Left renal cortex interstitium (tissue), 4 donors: ENCODE data around the gene PCBP3. TPM values are rescaled to one million over a fixed set of nuclear protein-coding genes. Genes with fewer than 3 reads are reported as not detected.
A peak's percentile ranks its signal among the peaks of the same experiment; 100 is the strongest.

Experiments
- DNase-seq, 4 donors: peaks; one replicate each; pipeline ENCODE4 v3.0.0-alpha.2; 2013; ENCODE audit warnings: low read depth in 4 of 4, low spot score in 2 of 4, missing footprints in 1 of 4
- polyA plus RNA-seq, 4 donors: library from polyadenylated mRNA; unstranded; fragments of 120-200 nt; gene quantifications; one replicate each; pipeline ENCODE4 v1.2.1, GENCODE V29; 2013; ENCODE audit not compliant: insufficient read length in 4 of 4

PCBP3 gene
- polyA plus RNA-seq, 4 donors, result 1.1 to 2.0 (median 1.6) TPM

DNA sequence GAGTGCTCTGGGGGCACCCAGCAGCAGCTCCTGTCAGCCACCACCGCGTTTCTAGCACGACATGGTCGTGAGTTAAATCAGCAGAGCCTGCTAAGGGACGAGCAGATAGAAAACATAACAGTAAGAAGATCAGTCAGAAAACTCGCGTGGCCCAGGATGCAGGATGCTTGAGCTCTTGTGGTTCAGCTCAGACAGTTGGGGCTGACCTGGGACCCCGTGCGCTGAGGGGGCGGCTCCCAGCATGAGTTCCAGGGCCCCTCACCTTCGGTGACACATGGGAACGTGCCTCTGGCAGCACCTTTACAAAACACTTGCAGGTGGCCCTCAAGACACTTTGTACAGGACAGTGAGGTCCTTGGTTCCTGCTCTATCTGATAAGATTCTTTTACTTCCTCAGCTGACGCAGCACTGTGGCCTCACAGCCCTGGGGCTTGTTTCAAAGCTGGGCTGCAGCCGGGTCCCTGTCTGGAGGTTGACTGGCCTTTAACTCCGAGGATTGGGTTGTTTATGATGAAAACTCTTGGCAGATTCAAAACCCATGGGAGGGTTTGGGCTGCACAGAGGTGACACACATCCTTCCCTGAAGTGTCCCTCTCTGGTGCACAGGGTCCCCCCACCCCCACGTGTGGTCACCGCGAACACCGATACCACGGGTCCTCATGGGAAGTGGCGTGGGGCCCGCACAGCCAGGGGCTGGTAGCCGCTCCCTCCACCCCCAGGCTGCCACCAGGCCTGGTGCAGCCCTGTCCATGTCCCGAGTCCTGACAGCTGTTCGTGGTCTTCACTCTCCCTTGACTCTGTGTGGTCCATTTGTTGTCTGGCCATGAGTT lies 272.7 kb downstream of the PCBP3 start:
- no peak for DNase-seq

DNA sequence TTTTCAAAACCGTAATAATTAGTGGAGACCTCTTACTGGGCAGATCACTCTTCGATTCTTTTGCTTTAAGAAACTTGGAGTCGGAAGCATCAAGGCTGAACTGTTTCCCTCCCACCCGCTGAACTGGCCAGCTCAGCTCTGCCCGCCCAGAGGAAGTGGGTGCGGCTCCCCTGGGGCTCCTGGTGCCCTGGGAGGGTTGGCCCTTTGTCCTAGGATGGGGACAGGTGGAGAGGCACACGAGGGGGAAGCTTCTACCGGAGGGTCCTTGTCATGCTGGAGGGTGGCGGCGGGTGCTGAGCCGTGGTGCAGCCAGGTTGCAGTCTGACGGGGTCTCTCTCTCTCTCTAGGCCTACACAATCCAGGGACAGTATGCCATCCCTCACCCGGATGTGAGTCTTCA lies 273.7 kb downstream of the PCBP3 start:
- DNase-seq, result no peak

DNA sequence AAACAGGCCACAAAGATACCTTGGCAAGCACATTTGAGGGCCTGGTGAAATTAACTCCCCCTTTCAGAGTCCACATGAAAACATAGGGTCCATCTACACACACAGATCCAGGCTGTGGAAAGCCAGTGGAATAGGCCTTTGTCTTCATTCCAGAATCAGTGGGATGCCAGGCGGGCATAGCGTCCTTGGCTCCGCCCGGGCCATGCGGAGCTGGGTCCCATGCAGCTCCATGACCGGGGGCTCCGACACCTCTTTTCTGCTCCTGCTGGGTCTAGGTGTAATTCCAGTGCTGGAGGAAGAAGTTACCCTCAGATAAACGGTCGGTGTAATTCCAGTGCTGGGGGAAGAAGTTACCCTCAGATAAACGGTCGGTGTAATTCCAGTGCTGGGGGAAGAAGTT lies 274.5 kb downstream of the PCBP3 start:
- no peak for DNase-seq

DNA sequence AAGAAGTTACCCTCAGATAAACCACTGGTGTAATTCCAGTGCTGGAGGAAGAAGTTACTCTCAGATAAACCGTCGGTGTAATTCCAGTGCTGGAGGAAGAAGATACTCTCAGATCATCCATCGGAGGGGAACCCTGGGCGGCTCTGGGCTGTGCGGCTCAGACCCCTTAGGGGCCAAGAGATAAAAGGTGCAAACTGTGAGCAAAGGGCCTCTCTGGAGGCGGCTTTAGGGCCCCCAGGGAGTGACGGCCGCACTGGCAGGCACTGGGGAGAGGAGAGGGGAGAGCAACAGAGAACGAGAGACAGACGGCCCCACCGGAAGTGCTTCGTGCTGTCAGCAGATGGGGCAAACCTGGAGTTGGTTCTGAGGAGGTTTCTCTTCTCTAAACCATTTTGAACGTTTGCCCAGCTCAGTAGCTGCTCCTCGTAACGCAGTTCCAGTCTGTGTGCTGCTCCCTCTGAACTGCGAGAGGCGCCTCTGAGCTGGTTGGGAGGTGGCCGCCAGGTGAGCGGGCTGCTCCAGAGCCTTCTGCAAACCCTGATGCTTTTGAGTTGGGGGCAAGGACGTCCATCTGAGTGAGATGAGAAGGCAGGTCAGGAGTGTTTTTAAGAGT lies 275.4 kb downstream of the PCBP3 start:
- no peak for DNase-seq

DNA sequence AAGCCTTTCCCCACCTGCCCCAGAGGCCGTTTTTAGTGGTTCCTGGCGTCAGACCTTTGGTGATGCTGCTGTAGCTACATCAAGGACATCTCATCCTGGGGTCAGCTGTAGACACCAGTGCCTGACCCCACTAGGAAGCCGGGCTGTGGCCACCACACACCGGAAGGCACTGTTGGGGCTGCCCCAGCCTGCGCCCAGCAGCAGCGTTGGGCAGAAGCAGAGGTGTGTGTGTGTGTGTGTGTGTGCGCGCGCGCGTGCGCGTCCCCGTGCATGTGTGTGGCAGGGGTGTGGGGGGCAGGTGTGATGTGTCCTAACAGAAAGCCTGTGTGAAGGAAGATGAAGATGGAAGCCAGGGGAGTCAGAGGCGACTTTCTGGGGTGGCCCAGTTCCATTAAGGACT lies 276.1 kb downstream of the PCBP3 start:
- DNase-seq, result no peak

DNA sequence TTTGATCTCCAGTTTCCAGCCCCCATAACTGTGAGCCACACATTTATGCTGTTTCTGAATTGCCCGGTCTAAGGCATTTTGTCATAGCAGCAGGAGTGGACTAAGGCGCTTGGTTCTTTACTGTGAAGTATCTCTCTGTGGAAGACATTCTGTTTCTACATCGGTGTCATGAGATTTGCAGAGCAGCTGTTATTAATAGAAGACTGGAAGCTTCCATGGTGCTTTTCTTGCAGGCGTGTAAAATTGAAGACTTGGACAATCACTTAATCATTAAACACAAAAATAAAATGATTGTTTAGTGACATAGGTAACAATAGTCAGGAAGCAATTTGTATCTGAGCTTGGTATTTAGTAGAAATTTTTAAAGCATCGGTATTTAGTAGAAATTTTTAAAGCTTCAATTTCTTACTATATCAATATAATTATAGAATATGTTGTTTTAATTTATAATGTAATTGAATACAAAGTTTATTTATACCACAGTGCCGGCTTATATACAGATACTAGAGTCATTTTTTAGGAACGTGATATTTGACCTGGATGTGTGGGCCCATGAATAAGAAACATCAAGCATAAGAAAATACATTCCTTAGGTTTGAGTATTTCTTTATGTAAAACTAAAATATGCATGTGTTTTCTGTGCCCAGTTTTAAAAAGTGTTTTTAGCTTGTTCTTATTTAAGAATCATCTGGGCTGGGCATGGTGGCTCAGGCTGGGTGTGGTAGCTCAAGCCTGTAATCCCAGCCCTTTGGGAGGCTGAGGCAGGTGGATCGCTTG lies 277.5 kb downstream of the PCBP3 start:
- no peak for DNase-seq

DNA sequence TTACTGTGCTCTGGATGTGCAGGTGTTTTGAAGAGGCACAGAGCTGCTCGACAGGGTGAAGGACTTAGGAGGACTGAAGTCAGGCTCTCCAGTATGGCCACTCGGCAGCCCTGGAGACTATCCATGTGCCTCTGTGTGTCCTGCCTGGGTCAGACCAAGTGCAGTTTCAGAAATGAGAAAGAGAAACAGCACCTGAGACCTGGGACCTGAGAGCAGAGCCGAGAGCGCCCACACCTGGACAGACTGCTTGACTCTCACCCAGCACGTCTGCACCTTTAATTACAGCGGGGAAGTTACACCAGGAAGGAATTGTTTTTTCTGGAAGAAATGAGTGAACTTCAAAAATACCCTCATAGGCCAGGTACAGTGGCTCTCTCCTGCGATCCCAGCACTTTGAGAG lies 278.4 kb downstream of the PCBP3 start:
- no peak for DNase-seq

DNA sequence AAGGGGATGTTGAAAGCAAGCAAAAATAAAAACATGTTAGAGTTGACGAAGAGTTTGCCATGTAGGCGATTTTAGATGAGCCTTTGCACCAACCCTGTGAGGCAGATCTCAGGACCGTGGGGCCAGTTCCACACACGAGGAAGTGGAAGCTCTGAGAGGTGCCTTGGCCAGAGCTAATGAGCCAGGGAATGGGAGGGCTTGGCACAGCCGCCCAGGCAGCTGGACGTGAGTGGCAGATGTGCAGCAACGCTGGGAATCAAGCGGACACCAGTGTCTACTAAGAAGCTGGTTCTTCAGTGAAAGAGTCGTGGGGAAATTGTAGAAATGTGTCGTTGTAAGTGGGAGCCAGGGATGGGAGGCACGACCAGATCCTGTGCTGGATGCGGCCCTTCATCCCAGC lies 279.1 kb downstream of the PCBP3 start:
- DNase-seq, result no peak

DNA sequence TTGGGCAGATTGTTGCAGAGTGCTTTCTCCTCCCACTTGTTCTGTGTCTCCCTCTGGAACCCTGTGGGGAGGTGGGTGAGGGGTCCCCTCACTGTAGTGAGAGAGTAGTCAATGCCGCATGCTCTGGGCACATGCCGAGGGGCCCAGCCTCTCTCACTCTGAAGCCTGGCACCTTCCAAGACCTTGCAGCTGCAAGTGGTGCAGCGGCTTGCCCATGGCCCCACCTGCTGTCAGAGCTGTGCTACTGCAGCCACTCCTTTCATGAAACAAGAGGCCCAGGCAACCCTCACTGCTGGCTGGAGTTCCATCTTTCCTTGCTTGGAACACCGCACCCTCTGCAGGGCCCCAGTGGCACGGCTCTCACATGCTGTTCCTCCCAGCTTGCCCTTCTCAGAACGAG lies 279.6 kb downstream of the PCBP3 start:
- DNase-seq, result peak in 2 of 4 donors; percentile 38 to 56

DNA sequence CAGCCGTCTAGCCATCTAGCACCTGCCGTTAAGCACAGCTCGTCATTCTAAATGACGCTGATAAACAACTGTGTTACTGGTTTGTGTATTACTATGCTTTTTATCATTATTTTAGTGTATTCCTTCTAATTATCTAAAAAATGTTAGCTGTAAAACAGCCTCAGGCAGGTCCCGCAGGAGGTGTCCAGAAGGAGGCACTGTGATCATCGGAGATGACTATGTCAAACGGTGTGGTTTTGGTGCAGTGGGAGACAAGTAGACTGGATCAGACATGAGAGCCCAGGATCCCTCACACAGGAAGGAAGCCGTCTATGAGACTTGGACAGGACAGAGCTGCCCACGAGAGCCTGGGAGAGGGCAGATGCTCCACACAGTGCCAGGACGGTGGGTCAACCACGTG lies 282.8 kb downstream of the PCBP3 start:
- DNase-seq, result no peak

DNA sequence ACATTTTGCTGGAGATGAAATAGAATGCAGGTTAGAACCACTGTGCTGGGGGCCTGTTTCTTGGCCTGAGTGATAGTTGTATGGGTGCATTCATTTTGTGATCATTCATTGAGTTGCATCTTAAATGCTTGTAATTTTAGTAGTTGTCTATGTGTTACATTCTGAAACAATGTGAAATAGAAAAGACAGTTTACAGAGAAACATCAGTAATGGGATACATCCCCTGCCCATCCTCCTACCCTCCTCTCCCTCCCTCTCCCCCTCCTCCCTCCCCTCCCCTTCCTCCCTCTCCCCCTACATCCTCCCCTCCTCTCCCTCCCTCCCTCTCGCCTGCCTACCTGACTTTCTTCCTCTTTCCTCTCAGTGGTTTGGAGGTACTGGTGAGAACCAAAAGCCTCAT lies 283.5 kb downstream of the PCBP3 start:
- no peak for DNase-seq

DNA sequence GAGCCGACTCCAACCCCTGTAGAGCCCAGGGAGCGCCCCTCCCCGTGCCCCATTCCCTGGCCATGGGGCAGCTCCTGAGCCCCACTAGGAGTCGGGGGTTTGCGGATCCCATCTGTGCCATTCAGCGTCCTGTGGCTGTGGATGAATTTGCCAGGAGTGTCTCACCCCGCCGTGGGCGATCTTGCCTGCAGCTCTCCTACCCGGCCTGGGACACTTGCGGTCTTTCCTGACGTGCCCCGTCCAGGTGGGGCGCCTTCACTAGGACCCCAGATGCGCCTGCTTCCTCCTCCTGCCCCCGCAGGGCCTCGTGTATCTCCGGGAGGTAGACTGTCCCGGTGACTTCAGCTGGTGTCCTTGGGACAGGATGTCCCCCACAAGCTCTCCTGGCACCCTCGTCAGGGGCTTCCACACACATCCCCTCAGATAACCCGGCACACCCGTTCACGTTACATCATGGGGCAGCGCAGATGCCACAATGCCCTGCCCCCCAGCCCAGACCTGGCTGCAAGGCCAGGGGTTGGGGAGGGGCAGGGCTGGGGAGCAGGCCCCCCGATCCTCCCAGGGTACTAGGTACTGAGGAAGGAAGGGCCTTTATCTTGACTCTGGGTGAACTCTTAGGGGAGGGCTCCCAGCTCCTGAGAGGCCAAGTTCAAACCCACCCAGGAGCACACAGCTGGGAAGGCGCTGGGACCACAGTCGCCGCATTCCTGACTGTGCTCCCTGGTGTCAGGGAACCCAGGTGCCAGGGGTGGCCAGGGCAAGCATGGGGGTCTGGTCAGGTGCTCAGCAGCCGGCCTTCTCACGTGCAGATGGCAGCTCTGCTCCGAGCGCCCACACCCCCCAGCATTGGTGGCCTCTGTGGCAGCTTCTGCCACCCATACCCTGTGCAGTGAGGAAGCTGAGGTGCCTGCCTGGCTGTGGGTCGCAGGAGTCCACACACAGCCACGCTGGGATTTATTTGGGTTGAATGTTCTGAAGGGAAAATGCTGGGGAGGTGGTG lies 284.6 kb downstream of the PCBP3 start:
- DNase-seq, result no peak

DNA sequence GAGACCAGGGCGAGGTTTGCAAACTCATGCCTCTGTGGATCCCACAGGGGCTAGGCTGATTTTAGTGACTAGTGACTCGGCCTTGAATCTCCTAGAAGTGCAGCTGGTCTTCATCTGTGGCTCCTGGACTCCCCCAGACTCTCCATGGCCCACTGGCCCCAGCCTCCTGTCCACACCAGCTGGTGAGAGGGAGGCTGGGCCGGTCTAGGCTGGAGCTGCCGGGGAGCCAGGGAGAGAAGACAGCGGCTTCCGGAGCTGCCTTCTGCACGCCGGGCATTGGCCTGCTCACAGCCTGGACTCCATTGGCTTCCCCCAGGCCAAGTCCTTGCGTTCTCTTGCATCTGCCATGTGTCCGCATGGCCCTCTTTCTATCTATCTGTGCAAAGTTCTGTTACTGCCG lies 285.9 kb downstream of the PCBP3 start:
- no peak for DNase-seq

DNA sequence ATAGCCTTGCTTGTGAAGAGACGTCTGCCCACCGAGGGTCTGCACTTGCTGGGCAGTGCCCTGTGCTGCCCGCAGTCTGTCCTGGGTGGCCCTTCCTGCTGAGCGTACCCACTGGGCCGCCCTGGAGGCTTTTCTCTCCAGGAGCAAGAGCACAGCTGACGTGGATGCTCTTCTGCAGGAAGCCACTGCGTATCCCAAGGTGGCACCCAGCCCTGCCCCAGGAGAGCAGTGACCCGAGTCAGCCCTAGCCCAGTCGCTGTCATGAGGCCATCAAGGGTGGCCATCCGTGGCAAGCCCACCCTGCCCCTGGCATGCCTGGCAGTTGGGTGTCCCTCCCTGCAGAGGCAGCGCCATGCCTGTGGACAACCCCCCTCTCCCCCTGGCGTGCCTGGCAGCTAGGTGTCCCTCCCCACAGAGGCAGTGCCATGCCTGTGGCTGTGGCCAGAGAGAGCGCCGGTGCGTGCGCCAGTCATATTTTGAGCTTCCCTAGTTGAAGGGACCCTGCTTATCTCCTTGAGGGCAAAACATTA lies 286.8 kb downstream of the PCBP3 start:
- no peak for DNase-seq

DNA sequence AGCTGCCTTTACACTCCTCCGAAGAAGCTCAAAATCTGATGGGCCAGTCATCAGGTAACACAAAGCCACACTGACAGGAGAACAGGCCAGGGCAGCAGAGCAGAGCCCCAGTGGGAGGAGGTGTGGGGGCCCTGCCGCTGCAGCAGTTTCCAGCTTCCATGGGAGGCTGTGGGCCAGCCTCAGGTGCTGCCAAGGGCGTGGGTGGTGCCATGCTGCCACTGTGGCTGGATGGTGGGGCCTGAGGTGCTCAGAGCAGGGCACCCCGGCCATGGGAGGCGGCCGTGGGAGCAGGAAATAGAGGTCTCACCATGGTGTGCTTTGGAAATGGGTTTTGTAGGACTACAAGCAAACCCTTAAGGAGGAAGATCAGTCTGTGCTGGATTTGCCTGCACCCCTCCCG lies 287.3 kb downstream of the PCBP3 start:
- no peak for DNase-seq

DNA sequence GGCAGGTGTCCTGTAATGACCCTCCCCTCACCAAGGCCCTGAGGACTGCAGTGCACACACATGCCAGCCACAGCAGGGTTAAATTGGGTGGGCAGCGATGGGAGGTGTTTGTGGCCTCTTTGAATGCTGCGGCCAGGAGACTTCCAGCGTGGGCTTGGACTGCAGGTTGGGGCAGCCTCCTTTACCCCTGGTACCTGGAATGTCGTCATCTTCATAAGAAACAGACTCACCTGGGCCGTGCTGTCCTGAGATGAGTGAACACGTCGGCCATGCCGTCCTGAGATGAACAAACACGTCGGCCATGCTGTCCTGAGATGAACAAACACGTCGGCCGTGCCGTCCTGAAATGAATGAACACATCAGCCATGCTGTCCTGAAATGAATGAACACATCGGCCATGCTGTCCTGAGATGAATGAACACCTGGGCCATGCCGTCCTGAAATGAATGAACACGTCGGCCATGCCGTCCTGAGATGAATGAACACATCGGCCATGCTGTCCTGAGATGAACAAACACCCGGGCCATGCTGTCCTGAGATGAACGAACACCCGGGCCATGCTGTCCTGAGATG lies 288.0 kb downstream of the PCBP3 start:
- DNase-seq, result no peak

DNA sequence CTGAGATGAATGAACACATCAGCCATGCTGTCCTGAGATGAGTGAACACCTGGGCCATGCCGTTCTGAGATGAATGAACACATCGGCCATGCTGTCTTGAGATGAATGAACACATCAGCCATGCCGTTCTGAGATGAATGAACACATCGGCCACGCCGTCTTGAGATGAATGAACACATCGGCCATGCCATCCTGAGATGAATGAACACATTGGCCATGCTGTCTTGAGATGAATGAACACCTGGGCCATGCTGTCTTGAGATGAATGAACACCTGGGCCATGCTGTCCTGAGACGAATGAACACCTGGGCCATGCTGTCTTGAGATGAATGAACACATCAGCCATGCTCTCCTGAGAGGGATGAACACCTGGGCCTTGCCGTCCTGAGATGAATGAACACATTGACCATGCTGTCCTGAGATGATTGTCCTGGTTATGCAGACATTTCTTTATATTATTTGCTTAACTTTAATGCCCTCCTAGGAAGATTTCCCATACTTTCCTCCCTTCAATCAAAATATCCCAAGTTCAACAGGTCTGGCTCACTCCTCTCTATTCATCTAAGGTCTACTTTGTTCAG lies 289.5 kb downstream of the PCBP3 start:
- DNase-seq, result no peak

DNA sequence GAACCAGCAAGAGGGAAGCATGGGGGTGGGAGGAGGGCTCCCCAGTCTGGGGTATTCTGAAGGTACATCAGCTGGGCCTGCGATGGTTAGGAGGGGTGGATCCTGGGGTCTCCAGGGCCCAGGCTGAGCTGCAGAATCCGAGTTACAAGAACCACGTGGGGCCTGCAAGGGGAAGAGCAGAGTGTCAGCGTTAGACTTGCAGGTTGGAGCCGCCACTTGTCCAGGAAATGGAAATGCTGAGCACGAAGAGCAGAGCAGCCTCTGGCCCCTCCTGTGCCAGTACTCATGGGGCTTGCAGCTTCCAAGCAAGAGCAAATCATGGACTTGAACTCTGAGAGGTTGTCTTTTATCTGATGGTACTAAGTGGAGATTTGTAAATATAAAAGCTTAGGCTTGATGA lies 290.6 kb downstream of the PCBP3 start:
- DNase-seq, result no peak

DNA sequence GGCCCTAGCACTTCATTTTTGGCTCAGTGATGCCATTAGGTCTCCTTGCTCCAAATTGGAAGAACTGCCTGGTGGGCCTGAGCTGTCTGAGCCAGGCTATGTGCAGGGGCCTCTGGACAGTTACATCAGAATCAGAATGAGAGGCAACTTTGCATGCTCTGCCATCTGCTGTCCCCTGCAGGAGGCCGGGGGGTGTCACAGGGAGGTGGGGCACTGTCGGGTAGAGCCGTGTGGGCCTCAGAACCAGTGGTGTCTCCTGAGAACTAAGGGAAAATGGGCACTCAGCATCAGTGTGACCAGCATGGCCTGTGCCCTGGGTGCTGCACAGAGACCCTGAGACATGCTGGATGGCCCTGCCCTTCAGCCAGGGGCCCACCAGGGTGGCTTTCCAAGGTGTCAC lies 291.0 kb downstream of the PCBP3 start:
- no peak for DNase-seq

DNA sequence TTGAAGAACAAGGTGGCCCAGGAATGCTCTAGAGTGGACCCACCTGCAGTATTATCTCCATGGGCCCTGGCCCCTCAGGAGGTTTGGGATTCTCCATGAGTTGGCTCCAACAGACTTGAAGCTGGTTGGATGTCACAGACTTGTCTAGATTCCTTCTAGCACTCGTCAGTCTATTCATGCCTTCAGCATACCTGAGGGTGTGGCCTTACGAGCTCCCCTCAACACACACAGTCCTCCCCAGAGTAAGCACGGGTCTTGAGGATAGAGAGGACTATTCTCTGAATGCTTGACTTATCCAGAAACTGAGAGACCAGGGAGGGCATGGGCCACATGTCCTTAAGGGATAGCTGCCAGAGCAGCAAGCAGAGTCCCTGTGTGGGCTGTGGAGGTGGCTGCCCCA lies 292.1 kb downstream of the PCBP3 start:
- DNase-seq, result no peak
